Vagina (tissue), 2 donors: ENCODE results near the gene TMTC2. TPM values are rescaled to one million over a fixed set of nuclear protein-coding genes. Genes with fewer than 3 reads are reported as not detected.

Experiments used
- DNase-seq, 2 donors: peaks; one replicate each; pipeline ENCODE4 v3.0.0-alpha.2; 2017; ENCODE audit errors: extremely low spot score in 2 of 2
- H3K27ac ChIP-seq: fragments of 200-600 bp; sonication (generic); one replicate; pipeline ENCODE4 v1.5.1; 2019
- H3K27me3 ChIP-seq: fragments of 200-600 bp; sonication (generic); one replicate; pipeline ENCODE4 v1.5.1; 2019
- H3K36me3 ChIP-seq, 2 donors: fragments of 200-600 bp; sonication (generic); one replicate each; pipeline ENCODE4 v1.5.1; 2017 to 2019
- H3K4me1 ChIP-seq: fragments of 200-600 bp; sonication (generic); one replicate; pipeline ENCODE4 v1.5.1; 2019
- H3K4me3 ChIP-seq, 2 donors: fragments of 200-600 bp; sonication (generic); 1 replicate in 1 of 2; 2 replicates in 1 of 2; pipeline ENCODE4 v1.5.1; 2016 to 2019
- H3K9me3 ChIP-seq: fragments of 200-600 bp; sonication (generic); one replicate; pipeline ENCODE4 v1.5.1; 2019
- CTCF ChIP-seq, 3 experiments: fragments of 450-650 bp in 2 of 3; fragments of 200-600 bp in 1 of 3; sonication (generic) in 1 of 3; IDR thresholded peaks; one replicate each; pipeline ENCODE4 v1.5.1; 2017 to 2019; ENCODE audit warnings: antibody characterized with exemption in 3 of 3, mild to moderate bottlenecking in 2 of 3, moderate library complexity in 2 of 3
- POLR2A ChIP-seq, 2 donors: fragments of 450-650 bp; IDR thresholded peaks; one replicate each; pipeline ENCODE4 v1.6.1; 2017; ENCODE audit warnings: antibody characterized with exemption in 2 of 2, mild to moderate bottlenecking in 2 of 2, moderate library complexity in 2 of 2
- POLR2AphosphoS5 ChIP-seq, 2 donors: sonication (generic); formaldehyde crosslinking; IDR thresholded peaks; one replicate each; pipeline ENCODE4 v1.9.0; 2017; ENCODE audit warnings: antibody characterized with exemption in 2 of 2, mild to moderate bottlenecking in 2 of 2, low read depth in 1 of 2; ENCODE audit not compliant: insufficient read depth in 1 of 2
- intact Hi-C: fragments of 100-400 bp; cut with DNase I; formaldehyde crosslinking; loops from one replicate; pipeline ENCODE4 v1.15.1; 2023
- total RNA-seq: library from RNA; depleted of rRNA; stranded (reverse); fragments of >200 nt; gene quantifications from one replicate; pipeline ENCODE4 v1.2.3, GENCODE V29; 2016

Gene TMTC2
- total RNA-seq = 15.5 TPM

DNA sequence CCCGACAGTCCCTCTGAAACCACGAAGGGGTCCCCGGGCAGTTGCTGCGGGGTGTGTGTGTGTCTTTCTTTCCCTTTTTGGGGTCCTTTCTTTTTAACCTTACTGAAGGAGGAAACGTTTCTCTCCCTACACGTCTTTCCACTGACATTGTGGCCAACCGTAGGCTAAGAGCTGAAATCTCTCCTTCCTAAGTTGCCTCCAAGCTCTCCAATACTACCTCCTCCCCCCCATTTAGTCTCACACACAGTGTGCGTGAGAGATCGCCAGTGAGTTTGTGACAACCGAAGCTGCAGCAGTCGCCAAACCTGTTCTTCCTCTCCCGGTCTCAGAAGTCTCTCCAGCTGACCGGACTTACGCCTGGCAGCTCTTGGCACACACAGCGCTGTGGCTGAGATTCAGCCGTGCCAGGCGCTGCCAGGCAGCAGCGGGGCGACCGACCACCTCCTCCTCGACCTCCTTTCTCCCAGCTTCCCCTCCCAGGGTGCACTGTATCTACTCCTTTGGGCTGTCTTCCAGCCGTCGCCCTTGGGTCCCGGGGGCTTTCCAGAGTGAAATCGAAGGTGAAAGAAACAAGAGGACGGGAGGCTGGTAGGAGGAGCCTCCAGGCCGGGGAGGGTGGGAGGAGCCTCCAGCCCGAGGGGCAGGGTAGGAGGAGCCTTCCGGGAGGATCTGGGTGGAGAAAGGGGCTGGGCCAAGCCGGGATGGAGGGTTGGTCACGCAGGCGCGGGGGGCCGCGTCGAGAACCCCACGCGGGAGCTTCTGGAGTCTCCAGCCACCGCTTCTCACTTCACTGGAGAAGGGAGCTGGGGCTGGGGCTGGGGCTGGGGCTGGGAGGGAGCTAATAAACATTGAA is at the start of gene TMTC2:
Gene TMTC2, plus strand, starts transcription at position 739 of the 853 bp plus-strand sequence.
- Histone ChIP-seq H3K27ac (peak within 1 kb of the TSS; percentile 91), H3K4me3 (peak within 1 kb of the TSS; percentile 66 to 69), H3K36me3 (no peaks in the 10 kb centered on the region), H3K27me3 (no peaks in the 10 kb centered on the region), H3K9me3 (no peaks in the 10 kb centered on the region), H3K4me1 (peaks cover 38% of the 10 kb centered on the region)
- peak; percentile 96 to 97 for DNase-seq
- peak in 1 of 2 donors; percentile 65 for TF ChIP-seq POLR2A (IDR thresholded peaks at IDR 0.05)
- no peak for TF ChIP-seq CTCF (IDR thresholded peaks at IDR 0.05)
- peak; percentile 64 to 90 for TF ChIP-seq POLR2AphosphoS5 (IDR thresholded peaks at IDR 0.05; ENCODE audit: insufficient read depth in 1 of 2, low read depth in 1 of 2)
- intact Hi-C loops = no loop called here

DNA sequence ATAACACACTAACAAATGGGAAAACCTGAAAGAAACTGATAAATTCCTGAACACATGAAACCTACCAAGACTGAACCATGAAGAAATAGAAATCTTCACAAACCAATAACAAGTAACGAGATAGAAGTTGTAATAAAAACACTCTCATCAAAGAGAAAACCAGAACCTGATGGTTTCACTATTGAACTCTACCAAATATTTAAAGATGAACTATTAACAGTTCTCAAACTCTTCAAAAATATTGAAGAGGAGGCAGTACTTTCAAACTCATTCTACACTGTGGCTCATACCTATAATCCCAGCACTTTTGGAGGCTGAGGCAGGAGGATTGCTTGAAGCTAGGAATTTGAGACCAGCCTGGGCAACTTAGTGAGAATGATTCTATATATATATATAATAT is 48.4 kb upstream of the TMTC2 start:
- no peak overlapping the region for H3K27ac ChIP-seq
- peaks cover 4% of the 10 kb centered on the region for H3K9me3 ChIP-seq
- H3K27me3 ChIP-seq = no peaks in the 10 kb centered on the region
- no peak overlapping the region for H3K4me3 ChIP-seq
- no peaks in the 10 kb centered on the region for H3K36me3 ChIP-seq
- intact Hi-C loops = no loop called here
- TF ChIP-seq POLR2A (IDR thresholded peaks at IDR 0.05) (no peak), CTCF (IDR thresholded peaks at IDR 0.05) (no peak), POLR2AphosphoS5 (IDR thresholded peaks at IDR 0.05; ENCODE audit: insufficient read depth in 1 of 2, low read depth in 1 of 2) (no peak)
- no peak for DNase-seq
- H3K4me1 ChIP-seq = no peaks in the 10 kb centered on the region

- no peaks in the 10 kb centered on the region for H3K36me3 ChIP-seq
- TF ChIP-seq POLR2A (IDR thresholded peaks at IDR 0.05) (no peak), POLR2AphosphoS5 (IDR thresholded peaks at IDR 0.05; ENCODE audit: insufficient read depth in 1 of 2, low read depth in 1 of 2) (no peak), CTCF (IDR thresholded peaks at IDR 0.05) (no peak)
- H3K4me1 ChIP-seq = no peaks in the 10 kb centered on the region
- H3K4me3 ChIP-seq = no peak overlapping the region
- H3K27me3 ChIP-seq = no peaks in the 10 kb centered on the region
- H3K9me3 ChIP-seq = no peaks in the 10 kb centered on the region
- DNase-seq = no peak
- H3K27ac ChIP-seq = no peak overlapping the region
- intact Hi-C loops = no loop called here
Measured at GRCh38 chr12:82644896-82645295, 41.8 kb upstream of the TMTC2 start.

DNA sequence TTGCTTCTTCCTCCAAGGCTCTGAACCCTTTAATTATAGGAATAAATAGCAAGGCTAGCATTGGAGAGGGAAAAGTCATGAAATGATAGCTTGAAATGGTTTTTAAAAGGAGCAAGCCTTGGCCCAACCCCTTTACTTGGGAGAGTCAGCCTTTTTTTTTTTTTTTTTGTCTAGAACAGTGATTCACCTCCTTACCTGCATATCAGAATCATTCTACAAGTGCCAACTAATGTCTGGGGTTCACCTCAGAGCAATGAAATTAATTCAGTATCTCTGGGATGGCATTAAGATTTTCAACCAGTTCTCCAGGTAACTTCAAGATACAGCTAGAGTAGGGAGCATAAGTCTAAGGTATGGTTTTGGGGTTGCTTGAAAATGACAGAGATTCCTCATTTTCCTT is 41.3 kb upstream of the TMTC2 start:
- TF ChIP-seq CTCF (IDR thresholded peaks at IDR 0.05) (no peak), POLR2A (IDR thresholded peaks at IDR 0.05) (no peak)
- no peaks in the 10 kb centered on the region for H3K9me3 ChIP-seq
- H3K27ac ChIP-seq = no peak overlapping the region

GRCh38 chr12:82647853-82648252 is 38.9 kb upstream of the TMTC2 start:
- H3K9me3 ChIP-seq = no peaks in the 10 kb centered on the region
- no peak for TF ChIP-seq POLR2AphosphoS5 (IDR thresholded peaks at IDR 0.05; ENCODE audit: insufficient read depth in 1 of 2, low read depth in 1 of 2)
- H3K36me3 ChIP-seq = no peaks in the 10 kb centered on the region
- no peak for DNase-seq
- no peak overlapping the region for H3K27ac ChIP-seq
- intact Hi-C loops = no loop called here
- no peak overlapping the region for H3K4me3 ChIP-seq
- H3K4me1 ChIP-seq = no peaks in the 10 kb centered on the region
- H3K27me3 ChIP-seq = no peaks in the 10 kb centered on the region

More for the DNA sequence above, 41.3 kb upstream of the TMTC2 start:
- no peaks in the 10 kb centered on the region for H3K36me3 ChIP-seq
- H3K27me3 ChIP-seq = no peaks in the 10 kb centered on the region
- no peaks in the 10 kb centered on the region for H3K4me1 ChIP-seq
- DNase-seq = no peak
- intact Hi-C loops = no loop called here
- H3K4me3 ChIP-seq = no peak overlapping the region
